Neural progenitor cell (in vitro differentiated cells): Measurements from ENCODE around the gene RACGAP1.

Experiments
- CTCF ChIP-seq: fragments of 200-600 bp; sonication (generic); IDR thresholded peaks from 2 replicates; pipeline ENCODE4 v1.5.1; 2017; ENCODE audit warnings: antibody characterized with exemption, mild to moderate bottlenecking
- EZH2 ChIP-seq: fragments of 200-600 bp; sonication (generic); IDR thresholded peaks from 2 replicates; pipeline ENCODE4 v1.6.1; 2017; ENCODE audit warnings: antibody characterized with exemption, mild to moderate bottlenecking, moderate library complexity

GRCh38 chr12:50069069-50069468, 43.8 kb upstream of the RACGAP1 start:
- TF ChIP-seq CTCF = no peak
- no peak for TF ChIP-seq EZH2
